SIG-M5 (cell line): ENCODE data around the gene SPTLC2.
"Not testable (repeated sequence)": the region's sequence is repeated elsewhere in the genome, so short reads cannot be mapped to it uniquely, and the experiment has no call there.

ENCODE experiments used
- DNase-seq: peaks from one replicate; lab custom pipeline; 2025; lab: John Stamatoyannopoulos, UW

Gene SPTLC2

GRCh38 chr14:77616454-77617229 is at the start of gene SPTLC2:
TSS of gene SPTLC2 (minus strand) at chr14:77616637. CDS start at chr14:77616579, 58 bp downstream.
- peak; percentile 78 for DNase-seq

- no peak for DNase-seq
Observed at GRCh38 chr14:77663293-77663692, 46.9 kb upstream of the SPTLC2 start.

GRCh38 chr14:77661562-77661961 is 45.1 kb upstream of the SPTLC2 start:
- DNase-seq = not testable (repeated sequence)

DNA sequence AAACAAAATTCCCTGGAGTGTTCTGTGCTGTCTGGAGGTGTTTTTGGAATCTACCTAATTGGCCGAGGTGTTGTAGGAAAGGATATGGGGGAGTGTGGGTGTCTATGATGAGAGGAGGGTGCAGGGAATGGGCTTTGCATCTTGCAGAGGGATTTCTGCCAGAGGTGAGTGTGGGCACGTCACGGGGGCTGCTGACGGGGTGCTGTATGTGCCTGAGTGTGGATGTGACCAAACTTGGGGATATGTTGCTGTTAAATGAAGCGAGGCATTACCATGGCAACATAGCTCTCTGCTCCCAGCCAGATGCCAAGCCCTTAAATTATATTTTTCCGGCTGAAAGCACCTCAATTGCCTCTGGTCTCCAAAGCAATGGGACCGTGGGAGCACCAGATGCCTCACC is 44.3 kb upstream of the SPTLC2 start:
- no peak for DNase-seq

- DNase-seq = peak; percentile 81
Observed at GRCh38 chr14:77659831-77660230, 43.4 kb upstream of the SPTLC2 start.

GRCh38 chr14:77657280-77657679 is 40.8 kb upstream of the SPTLC2 start:
- DNase-seq = no peak

DNA sequence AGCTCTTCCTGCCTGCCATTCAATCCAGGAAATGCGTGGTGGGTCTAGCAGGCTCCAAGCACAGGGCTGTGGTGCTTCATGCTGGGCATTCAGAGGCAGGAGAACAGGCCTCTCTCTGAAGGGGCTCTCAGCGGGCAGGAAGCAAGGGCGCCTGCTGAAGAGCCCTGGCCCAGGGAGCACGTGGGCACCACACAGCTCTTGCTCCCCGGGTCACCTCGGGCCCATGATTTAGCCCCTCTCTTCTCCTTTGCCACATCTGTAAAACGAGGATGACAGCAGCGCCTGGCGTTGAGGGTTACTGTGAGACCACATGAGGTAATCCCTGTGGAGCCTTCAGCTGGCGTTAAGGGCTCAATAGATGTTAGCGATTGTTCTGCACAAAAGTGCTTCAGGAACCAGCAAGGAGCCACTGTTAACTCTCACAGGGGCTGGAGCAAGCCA is 37.6 kb upstream of the SPTLC2 start:
- no peak for DNase-seq

- DNase-seq = no peak
Observed at GRCh38 chr14:77649326-77649725, 32.9 kb upstream of the SPTLC2 start.

DNA sequence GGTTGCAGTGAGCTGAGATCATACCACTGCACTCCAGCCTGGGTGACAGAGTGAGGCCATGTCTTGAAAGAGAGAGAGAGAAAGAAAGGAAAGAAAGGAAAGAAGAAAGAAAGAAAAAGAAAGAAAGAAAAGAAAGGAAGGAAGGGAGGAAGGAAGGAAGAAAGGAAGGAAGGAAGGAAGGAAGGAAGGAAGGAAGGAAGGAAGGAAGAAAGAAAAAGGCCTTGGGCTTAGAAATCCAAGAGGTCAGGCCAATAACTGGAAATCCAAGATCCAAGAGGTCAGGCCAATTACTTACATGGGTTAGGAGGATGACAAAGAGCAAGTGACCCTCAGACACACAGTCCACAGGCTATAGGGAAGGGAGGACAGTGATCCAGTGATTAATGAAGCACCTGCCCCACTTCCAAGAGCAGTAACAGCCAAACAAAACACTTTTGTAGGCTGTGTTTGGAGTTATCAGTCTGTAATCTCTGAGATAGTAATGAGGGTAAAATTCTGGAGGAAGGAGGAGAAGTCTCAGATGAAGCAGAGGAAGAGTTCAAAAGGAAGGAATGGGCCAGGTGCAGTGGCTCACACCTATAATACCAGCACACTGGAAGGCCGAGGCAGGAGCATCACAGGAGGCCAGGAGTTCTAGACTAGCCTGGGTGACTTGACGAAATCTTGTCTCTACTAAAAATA is 32.2 kb upstream of the SPTLC2 start:
- DNase-seq = no peak

- no peak for DNase-seq
Observed at GRCh38 chr14:77647853-77648252, 31.4 kb upstream of the SPTLC2 start.

DNA sequence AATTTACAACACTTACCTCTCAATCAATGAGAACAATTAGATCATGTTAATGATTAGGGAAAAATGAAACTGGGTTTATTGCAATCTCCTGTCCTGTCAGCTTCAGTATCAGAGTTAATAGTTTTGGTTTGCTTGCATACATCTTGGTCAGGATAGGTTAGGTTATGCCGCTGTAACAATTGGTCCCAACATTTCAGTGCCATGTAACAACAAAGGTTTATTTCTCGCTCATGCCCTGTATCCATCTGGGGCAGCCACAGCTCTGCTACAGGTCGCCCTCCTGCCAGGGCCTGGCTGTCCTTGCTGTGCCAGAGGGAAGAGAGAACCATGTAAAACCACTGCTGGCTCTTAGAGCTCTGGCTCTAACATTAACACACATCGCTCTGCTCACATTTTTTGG is 30.5 kb upstream of the SPTLC2 start:
- DNase-seq = no peak

DNA sequence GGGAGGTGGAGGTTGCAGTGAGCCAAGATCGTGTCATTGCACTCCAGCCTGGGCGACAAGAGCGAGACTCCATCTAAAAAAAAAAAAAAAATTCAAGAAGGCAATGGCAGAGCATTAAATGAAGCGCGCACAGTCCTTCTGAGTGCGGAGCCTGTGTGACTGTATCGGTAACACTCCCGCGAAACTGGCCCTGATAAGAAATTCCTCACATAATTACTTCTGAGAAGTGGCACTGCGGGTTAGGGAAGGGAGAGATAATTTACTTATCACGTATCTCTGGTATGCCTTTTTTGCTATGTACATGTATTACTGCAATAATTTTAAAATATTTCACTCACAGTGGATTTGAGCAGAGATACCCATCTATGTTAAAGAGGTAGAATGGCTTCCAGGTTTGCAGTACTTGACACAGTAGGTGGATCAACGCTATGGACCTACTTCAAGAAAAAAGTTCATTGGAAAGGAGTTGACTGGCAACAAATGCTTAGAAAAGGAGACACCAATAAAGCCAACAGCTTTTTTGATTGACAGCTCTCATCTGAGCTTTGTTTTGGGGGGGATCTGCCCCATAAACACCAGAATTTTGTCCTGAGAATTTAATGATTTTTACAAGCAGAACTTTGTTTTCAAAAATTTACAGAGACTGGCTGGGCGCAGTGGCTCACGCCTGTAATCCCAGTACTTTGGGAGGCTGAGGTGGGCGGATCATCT is 29.2 kb upstream of the SPTLC2 start:
- no peak for DNase-seq

DNA sequence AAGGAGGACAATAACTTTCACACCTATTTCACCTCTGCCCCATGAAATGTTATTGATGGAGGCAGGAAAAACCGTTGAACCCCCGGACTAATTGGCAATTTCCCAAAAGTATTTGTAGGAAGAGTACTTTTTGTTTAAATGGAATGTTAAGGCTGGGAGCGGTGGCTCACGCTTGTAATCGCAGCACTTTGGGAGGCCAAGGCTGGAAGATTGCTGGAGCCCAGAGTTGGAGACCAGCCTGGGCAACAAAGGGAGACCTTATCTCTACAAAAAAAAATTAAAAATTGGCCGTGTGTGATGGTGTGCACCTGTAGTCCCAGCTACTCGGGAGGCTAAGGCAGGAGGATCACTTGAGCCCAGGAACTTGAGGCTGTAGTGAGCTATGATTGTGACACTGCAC is 26.0 kb upstream of the SPTLC2 start:
- DNase-seq = no peak

DNA sequence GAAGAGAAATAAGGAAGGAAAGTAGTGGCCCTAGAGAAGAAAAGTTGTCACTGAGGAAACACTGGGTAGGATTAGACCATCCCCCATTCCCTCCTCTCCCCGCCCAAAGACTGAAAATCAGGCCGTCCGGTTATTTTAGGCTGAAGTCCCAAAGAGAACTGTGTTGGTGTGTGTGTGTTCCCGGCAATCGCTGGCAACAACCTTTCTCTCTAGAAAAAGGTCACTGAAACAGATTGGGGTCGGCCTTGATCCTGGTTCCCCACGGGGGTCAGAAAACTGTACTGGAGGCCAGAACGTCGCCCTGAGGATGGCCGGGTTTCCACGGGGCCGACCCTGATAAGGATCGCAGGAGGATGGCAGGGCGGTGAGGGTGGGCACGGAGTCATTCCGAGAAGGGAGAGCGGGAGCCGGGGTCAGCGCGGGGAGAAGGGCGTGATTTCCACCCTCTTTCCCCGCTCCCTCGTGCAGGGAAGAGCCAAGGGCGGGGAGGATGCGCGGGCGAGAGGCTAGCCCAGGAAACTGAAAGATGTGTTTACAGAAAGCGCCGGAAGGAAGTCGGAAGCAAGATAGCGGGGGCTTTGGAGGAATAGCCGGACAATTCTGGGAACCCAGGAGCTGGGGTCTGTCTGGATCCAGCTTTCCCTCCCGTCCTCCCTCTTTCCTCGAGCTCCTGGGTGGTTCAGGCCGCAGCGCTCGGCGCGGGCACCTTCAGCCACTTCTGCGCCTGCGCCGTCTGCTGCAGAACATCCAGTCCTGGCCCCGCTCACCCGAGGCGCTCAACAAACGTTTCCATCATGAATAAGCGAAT is 25.3 kb upstream of the SPTLC2 start:
- no peak for DNase-seq

GRCh38 chr14:77640756-77641533 is 24.5 kb upstream of the SPTLC2 start:
- peak; percentile 82 for DNase-seq

DNA sequence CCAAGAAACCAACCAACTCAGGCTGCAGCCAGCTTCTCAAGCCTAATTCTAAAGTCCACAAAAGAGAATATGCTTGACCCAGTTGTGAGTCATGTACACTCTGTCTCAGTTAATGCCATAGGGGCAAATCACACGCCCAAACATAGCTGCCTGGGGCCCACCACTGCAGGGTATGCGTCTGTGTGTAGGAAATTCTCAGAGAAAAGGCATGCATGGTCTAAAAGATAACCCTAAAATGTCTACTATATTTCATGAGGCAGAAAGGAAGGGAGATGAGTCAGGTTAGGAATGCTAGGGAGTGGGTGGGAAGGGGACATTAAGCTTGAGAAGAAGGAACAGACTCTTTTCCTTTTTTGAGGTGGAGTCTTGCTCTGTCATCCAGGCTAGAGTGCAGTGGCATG is 22.3 kb upstream of the SPTLC2 start:
- no peak for DNase-seq

- not testable (repeated sequence) for DNase-seq
Observed at GRCh38 chr14:77635869-77636268, 19.4 kb upstream of the SPTLC2 start.

GRCh38 chr14:77635466-77635865 is 19.0 kb upstream of the SPTLC2 start:
- not testable (repeated sequence) for DNase-seq

DNA sequence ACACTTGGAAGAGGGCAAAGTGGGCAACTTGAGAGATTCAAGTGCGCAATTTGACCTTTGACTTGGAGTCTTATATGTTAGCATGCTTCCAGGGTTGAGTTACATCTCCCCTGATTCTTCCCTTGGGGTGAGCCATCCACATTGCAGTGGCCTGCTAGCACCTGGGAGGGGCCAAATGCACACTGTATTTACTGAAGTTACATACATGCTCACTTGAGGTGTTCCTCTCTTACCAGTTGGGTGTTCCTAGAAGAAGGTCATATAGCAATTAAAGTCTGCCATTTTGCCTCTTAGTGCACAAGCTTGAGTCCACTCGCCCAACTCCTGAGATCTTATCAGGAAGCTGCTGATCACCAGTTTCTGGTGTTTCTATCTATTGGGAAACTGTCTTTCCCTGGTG is 13.7 kb upstream of the SPTLC2 start:
- no peak for DNase-seq

DNA sequence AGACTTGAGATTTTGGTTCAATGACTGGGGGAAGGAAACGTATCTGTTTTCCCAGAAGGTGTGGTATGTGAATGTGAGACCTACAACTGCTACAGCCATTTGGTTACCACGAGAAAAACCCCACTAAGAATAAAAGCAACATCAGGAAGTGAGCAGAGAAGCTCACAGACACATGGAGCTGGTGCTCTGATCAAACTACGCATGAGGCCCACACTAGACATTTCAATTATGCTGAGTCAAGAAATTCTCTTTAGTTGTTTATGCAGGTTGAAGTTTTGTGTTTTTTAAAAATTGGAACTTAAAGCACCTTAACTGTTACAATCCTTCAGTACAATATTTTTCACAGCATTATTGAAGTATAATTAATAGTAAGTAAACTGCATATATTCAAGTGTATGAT is 8.9 kb upstream of the SPTLC2 start:
- no peak for DNase-seq

GRCh38 chr14:77623201-77623600 is 6.8 kb upstream of the SPTLC2 start:
- DNase-seq = no peak
